SK-N-SH treated with all-trans-retinoic acid at 6 μM for 48 hours (cell line): ENCODE measurements around the gene ABR.

ENCODE experiments used
- ARNTL ChIP-seq: fragments of 450-650 bp; formaldehyde crosslinking; IDR thresholded peaks from 2 replicates; pipeline ENCODE4 v1.5.0; 2020; ENCODE audit warnings: low read depth, mild to moderate bottlenecking, moderate library complexity, borderline replicate concordance
- CREB5 ChIP-seq: fragments of 250-450 bp; sonication (Bioruptor Pico); IDR thresholded peaks from 2 replicates; pipeline ENCODE4 v1.5.1; 2020; ENCODE audit warnings: low read depth, mild to moderate bottlenecking, moderate library complexity
- CSRNP3 ChIP-seq: fragments of 250-450 bp; sonication (Bioruptor Pico); IDR thresholded peaks from 2 replicates; pipeline ENCODE4 v1.5.1; 2021; ENCODE audit warnings: mild to moderate bottlenecking, moderate library complexity
- OSR1 ChIP-seq: fragments of 250-450 bp; sonication (Bioruptor Pico); IDR thresholded peaks from 2 replicates; pipeline ENCODE4 v1.8.0; 2022; ENCODE audit warnings: moderate library complexity, mild to moderate bottlenecking, inconsistent platforms
- PATZ1 ChIP-seq: fragments of 250-450 bp; sonication (Bioruptor Pico); IDR thresholded peaks from 2 replicates; pipeline ENCODE4 v1.8.0; 2020; ENCODE audit warnings: mild to moderate bottlenecking, moderate library complexity, borderline replicate concordance
- POU6F1 ChIP-seq: fragments of 250-450 bp; sonication (Bioruptor Pico); IDR thresholded peaks from 2 replicates; pipeline ENCODE4 v1.8.0; 2021; ENCODE audit warnings: low read depth, mild to moderate bottlenecking, moderate library complexity, borderline replicate concordance
- RARB ChIP-seq: fragments of 250-450 bp; sonication (Bioruptor Pico); IDR thresholded peaks from 2 replicates; pipeline ENCODE4 v1.8.0; 2021; ENCODE audit warnings: mild to moderate bottlenecking, moderate library complexity
- SNAI2 ChIP-seq: fragments of 250-450 bp; sonication (Bioruptor Pico); IDR thresholded peaks from 2 replicates; pipeline ENCODE4 v1.5.0; 2020; ENCODE audit warnings: mild to moderate bottlenecking, moderate library complexity
- ZFP3 ChIP-seq: fragments of 250-450 bp; sonication (Bioruptor Pico); IDR thresholded peaks from 2 replicates; pipeline ENCODE4 v1.5.0; 2020; ENCODE audit warnings: mild to moderate bottlenecking, moderate library complexity
- ZFP30 ChIP-seq: fragments of 450-650 bp; formaldehyde crosslinking; IDR thresholded peaks from 2 replicates; pipeline ENCODE4 v1.5.0; 2022; ENCODE audit warnings: mild to moderate bottlenecking, moderate library complexity
- ZNF565 ChIP-seq: fragments of 450-650 bp; formaldehyde crosslinking; conservative IDR thresholded peaks from 2 replicates; pipeline ENCODE4 v1.5.0; 2020; ENCODE audit warnings: low read depth, mild to moderate bottlenecking, moderate library complexity
- ZNF70 ChIP-seq: fragments of 450-650 bp; formaldehyde crosslinking; IDR thresholded peaks from 2 replicates; pipeline ENCODE4 v1.5.0; 2020; ENCODE audit warnings: mild to moderate bottlenecking, moderate library complexity
- ZNF8 ChIP-seq: fragments of 450-650 bp; formaldehyde crosslinking; IDR thresholded peaks from 2 replicates; pipeline ENCODE4 v1.5.0; 2020; ENCODE audit warnings: mild to moderate bottlenecking, moderate library complexity
- TF ChIP-seq, protein P1 (sequence below): fragments of 250-450 bp; sonication (Bioruptor Pico); IDR thresholded peaks from 2 replicates; pipeline ENCODE4 v1.5.0; 2020; ENCODE audit warnings: mild to moderate bottlenecking, moderate library complexity

DNA sequence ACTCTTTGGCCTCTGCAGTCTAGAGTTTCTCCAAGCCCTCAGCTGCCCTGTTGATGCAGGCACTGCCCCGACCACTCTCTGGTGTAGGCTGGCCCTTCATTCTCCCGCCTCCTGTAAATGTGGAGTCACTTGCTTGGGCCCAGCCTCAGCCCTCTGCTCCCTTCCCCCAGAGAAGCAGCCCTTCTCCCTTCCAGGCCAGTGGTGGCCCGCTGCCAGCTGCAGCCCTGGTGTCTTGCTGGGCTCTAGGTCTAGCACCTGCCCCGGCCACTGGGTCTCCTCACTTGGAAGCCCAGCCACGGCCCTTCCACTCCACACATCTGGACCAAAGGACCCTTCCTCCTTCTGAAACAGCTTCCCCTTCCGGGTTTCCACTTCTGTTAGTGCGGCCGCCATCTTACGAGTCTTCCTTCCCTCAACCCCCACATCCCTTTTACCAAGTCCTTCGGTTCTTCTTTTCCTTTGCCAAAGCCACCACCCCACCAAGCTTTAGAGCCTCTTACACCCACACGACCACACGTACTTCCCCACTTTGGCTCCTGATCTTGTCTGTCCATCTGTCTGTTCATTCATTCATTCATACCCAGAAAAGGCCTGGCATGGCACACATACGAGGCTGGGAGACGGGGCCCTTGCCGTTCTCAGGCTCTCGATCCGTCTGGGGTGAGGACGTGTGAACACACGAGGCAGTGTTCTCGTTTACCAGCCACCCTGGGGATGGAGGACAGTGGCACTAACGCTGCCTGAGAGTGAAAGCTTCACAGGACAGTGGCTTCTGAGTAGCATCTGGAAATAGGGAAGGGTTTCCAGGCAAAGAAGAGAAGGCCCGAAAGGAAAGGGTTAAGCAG, 68.0 kb downstream of the ABR start:
- TF ChIP-seq OSR1: no peak
- no peak for TF ChIP-seq ZFP30 (CRISPR knock-in tag)
- no peak for TF ChIP-seq ZNF70 (CRISPR knock-in tag)
- TF ChIP-seq ZNF565: no peak
- no peak for TF ChIP-seq ZFP3 (CRISPR knock-in tag)
- TF ChIP-seq ARNTL (CRISPR knock-in tag): no peak
- TF ChIP-seq POU6F1 (CRISPR knock-in tag): no peak
- no peak for TF ChIP-seq PATZ1 (CRISPR knock-in tag)
- no peak for TF ChIP-seq CSRNP3
- TF ChIP-seq SNAI2 (CRISPR knock-in tag): no peak
- no peak for TF ChIP-seq CREB5 (CRISPR knock-in tag)
- TF ChIP-seq, protein P1, sequence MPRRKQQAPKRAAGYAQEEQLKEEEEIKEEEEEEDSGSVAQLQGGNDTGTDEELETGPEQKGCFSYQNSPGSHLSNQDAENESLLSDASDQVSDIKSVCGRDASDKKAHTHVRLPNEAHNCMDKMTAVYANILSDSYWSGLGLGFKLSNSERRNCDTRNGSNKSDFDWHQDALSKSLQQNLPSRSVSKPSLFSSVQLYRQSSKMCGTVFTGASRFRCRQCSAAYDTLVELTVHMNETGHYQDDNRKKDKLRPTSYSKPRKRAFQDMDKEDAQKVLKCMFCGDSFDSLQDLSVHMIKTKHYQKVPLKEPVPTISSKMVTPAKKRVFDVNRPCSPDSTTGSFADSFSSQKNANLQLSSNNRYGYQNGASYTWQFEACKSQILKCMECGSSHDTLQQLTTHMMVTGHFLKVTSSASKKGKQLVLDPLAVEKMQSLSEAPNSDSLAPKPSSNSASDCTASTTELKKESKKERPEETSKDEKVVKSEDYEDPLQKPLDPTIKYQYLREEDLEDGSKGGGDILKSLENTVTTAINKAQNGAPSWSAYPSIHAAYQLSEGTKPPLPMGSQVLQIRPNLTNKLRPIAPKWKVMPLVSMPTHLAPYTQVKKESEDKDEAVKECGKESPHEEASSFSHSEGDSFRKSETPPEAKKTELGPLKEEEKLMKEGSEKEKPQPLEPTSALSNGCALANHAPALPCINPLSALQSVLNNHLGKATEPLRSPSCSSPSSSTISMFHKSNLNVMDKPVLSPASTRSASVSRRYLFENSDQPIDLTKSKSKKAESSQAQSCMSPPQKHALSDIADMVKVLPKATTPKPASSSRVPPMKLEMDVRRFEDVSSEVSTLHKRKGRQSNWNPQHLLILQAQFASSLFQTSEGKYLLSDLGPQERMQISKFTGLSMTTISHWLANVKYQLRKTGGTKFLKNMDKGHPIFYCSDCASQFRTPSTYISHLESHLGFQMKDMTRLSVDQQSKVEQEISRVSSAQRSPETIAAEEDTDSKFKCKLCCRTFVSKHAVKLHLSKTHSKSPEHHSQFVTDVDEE (CRISPR knock-in tag): no peak
- no peak for TF ChIP-seq RARB (CRISPR knock-in tag)
- TF ChIP-seq ZNF8 (CRISPR knock-in tag): no peak
